Measurements from ENCODE around the gene SSPN.
A peak's percentile ranks its signal among the peaks of the same experiment; 100 is the strongest.

Gene SSPN

GRCh38 chr12:26187014-26187798 lies 8.2 kb upstream of the SSPN start:
- no peak for DNase-seq (ENCODE audit: low spot score)

- DNase-seq (ENCODE audit: low spot score) = no peak
Observed at GRCh38 chr12:26188127-26188526, 7.2 kb upstream of the SSPN start.

- DNase-seq (ENCODE audit: low spot score) = no peak
Observed at GRCh38 chr12:26188641-26189040, 6.7 kb upstream of the SSPN start.

DNA sequence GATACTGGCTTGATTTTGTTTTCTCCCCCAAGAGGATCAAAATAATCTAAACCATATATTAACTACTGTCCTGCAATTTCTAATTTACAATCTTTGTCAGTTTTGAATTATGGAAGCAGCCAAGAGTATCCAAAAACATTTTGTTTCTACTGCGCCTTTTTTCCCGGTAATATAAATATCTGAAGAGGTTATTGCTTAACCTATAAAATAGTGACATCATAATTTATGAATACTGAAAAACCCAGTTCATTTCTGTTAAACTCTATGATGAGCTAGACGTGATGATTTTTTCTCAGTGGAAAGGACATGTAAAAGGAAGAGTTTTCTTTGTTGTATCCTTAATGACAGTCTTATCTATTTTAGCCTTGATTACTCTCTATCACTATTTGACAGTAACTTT lies 3.2 kb upstream of the SSPN start:
- no peak for DNase-seq (ENCODE audit: low spot score)

DNA sequence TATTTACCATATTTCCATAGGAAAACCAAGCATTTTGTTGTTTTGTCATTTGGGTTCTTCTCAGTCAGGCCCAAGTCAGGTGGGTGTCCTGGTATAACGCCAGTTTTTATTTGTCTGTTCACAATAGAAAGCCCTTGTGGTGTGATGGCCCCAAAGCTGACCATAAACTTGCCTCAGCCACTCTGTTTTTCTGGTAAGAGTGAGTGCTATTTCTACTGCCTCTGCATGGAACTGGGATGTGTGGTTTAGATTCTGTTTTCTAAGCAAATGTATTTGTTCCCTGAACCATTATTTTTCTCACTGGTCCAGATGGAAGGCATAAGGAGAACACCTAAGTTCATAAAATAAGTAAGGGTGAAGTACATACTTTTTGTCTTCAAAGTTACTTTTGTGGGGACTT lies 1.8 kb upstream of the SSPN start:
- no peak for DNase-seq (ENCODE audit: low spot score)

DNA sequence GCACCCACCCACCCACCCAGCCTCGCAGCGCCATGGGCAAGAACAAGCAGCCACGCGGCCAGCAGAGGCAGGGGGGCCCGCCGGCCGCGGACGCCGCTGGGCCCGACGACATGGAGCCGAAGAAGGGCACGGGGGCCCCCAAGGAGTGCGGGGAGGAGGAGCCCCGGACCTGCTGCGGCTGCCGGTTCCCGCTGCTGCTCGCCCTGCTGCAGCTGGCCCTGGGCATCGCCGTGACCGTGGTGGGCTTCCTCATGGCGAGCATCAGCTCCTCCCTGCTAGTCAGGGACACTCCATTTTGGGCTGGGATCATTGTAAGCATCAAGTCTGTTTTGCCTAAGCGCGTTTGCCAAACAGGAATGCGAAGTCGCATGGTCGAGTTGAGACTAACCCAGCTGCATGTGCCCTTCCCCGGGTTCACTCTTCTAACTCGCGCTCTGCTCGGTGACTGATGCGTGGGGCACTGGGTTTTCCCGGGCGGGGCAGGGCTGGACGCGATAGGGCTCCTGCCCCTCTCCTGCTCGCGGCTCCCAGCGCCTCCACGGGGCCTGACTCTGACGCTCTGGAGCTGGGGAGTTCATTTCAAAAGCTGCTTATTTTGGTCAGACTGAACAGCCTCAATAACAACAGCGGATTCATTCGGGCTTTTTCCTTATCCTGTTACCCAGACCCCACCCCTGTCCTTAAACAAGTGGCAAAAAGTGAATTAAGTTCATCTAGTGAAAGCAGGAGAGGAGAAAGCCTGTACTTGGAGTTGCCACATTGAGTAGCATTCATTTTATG lies 458 bp downstream of the SSPN start:
- DNase-seq (ENCODE audit: low spot score) = peak; percentile 46

- DNase-seq (ENCODE audit: low spot score) = no peak
Observed at GRCh38 chr12:26196421-26196716, 996 bp downstream of the SSPN start.

DNA sequence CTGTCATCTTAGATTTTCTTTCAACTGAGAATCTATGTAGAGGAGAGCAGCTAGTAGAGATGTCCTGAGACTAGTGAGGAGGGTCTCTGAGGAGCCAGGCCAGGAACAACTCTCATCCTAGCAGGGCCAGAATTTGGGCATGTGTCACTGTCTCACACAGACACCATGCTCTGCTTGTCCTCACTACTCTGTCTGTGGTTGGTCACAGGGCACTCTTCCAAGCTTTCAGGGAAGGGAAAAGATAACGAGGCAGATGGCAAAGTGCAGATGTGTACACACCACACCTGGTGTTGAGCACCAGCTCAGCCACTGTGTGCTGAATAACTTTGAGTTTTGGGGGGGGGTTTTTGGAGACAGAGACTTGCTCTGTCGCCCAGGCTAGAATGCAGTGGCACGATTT lies 2.5 kb downstream of the SSPN start:
- DNase-seq (ENCODE audit: low spot score) = no peak

DNA sequence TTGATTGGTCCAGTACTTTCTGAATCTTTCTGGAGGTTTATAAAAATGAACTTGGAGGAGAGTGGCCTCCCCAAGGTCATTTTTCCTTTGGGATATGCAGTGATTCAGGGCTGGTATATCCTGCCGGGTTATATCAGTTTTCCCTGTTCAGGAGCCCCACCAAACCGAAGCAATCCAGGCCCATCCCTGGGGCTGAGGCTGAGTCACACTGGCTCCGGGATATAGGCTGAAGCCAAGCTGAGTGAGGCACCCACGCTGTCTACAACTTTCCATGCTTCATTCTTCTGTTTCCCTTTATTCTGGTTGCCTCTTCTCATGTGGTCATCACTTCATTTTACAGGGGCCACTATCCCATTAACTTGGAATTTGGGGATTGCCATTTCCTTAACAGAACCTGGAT lies 3.4 kb downstream of the SSPN start:
- no peak for DNase-seq (ENCODE audit: low spot score)

DNA sequence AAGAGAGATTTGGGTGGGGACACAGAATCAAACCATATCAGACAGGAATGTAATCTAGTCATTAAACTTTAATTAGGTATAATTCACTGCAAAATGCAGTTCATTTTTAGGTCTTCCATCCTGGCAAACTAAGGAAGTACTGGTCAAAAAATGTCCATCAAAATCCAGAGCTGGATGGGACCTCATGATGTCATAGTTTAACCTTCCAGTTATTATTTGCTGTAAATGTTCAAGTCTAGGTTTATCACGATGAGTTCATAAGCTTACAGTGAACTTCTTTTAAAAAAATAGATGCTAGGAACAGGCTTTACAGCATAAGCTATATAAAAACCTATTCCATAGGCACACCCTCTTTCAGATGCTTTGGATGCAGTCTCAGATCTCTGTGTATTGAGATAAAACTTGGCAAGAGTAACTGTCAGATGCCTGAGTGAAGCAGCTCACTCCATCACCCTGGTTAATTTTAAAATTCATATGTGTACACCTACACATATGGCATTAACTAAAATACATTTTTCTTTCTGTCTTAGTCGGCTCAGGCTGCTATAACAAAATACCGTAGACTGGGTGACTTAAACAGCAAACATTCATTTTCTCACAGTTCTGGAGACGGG lies 7.9 kb downstream of the SSPN start:
- no peak for DNase-seq (ENCODE audit: low spot score)

DNA sequence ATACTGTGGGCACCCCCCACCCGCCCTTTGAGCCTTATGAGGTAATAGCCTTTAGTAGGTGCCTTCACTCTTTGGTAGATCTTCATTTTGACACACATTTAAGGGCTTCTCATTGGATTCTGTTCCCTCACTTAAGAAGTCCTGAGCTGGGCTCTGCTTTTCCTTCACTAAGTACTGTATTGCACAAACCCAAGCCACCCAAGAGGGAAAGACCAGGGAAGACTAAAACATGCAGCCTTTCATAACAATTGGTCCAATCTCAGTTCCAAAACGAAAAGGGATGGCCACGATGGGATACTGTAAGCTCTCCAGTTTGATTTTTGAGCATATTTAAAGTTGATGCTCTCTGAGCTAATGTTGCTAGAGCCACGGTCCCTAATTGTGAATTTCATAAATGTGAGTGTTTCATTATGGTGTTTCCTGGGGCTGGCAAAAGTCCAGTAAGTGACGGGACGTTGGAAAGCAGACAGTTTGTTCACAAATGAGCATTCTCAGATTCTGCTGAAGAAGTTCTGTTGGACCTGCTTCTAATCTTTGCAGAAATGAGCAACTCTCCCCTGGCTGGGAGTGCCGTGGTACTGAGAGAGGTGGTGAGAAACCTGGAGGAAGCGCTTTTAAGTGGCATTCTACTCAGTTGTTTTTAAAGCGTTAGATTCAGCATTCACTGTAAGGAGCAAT lies 9.4 kb downstream of the SSPN start:
- DNase-seq (ENCODE audit: low spot score) = no peak

DNA sequence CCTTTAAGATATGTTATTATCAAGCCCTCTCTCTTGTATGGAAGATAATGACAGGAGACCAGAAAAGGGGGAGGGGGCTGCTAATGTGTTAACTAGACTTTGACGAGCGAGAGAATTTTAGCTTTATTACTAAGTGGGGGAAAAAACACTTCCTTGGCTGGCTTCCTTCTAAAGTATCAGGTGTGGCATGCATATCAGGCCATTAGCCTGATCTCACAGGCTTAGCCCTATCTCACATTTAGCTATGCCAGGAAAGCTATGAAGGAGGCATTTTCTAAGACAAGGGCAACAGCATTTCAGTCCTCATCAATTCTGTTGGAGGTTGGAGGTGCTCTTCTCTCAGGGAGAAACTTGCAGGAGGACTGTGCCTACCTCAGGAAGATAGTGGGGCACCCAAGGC lies 9.9 kb downstream of the SSPN start:
- no peak for DNase-seq (ENCODE audit: low spot score)

DNA sequence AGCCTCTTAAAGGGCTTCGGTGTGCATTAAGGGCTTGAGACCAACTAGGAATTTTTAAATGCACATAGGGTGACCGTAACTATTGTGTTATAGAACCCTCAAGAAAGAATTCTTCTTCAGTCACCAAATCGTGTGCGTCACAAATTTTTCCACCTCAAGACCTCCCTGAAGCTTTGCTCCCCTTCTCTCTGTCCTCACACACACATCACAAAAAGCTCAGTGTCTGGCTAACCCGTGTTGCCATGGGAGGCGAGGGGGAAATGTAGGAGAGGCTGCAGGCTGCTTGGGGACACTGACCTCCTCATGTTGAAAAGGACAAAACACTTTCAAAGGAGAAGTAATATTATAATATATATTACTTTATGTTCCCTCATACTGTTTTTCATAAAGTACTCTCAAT lies 10.6 kb downstream of the SSPN start:
- no peak for DNase-seq (ENCODE audit: low spot score)

- no peak for DNase-seq (ENCODE audit: low spot score)
Observed at GRCh38 chr12:26211331-26211730, 16.0 kb downstream of the SSPN start.

DNA sequence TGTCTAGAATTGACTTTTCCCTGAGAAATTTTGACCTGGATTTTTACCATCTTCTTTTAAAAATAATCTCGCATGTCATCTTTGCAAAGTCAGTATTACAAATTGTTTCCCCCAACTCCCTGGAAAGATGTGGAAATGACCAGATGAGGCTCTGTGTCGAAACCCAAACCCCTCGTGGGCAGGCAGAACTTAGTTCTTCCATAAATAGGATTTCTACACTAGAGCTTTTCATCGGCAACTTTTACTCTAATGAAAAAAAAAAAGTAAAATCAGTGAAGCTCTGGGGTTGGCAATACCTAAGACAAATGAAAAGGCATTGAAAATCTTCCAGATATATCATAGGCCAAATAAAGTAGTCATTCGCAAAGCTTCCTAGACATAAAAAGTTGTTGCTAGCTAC lies 17.0 kb downstream of the SSPN start:
- no peak for DNase-seq (ENCODE audit: low spot score)

DNA sequence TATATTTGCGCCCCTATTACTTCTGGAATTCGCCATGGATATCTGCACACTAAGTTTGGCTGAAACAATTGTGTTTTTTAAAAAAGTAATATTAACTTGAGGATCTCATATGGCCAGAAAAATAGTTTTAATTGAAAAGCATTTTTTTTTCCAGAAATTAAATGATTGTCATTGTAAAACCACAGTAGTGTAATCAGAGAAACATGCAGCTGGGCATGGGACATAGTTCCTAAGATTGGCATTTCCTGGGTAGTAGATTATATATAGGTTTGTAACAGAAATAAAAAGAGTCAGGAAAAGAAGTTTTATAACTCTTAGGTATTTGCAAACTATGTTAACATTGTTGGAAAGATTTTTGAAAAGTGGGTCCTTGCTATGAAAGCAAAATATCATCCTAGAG lies 17.6 kb downstream of the SSPN start:
- DNase-seq (ENCODE audit: low spot score) = no peak

DNA sequence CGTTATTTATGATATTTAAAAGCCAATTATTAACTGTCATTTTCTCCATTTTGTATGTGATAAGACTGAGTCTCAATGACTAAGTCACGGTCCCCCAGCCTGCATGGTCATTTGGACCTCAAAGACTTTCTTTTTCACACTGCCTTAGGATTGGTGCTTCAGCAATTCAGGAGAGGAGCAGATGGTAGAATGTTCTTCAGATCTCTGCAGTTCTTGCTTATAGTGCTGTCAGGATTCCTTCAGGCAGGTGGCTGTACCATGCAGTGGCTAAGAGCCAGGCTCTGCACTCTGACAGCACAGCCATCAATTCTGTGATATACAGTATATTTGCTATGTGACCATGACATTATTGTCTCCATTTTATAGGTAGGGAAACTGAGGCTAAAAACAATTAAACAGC lies 18.7 kb downstream of the SSPN start:
- no peak for DNase-seq (ENCODE audit: low spot score)

DNA sequence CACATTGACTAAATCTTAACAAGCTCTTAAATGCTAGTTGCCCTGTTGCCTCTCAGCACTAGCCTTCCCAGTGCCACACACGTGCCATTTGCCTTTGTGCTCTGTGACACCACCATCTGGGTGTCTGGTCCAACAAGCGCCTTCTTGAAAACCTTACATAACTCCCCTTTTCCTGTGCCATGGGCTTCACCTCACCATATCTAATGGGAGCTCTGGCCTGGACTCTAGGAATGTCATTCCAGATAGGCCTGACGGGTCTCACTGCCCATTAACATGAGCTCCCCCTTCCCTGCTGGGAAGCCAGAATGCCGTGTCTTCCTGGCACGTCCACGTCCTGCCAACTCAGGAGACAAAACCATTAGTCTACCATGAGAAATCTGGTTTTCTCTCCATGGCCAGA lies 24.4 kb downstream of the SSPN start:
- no peak for DNase-seq (ENCODE audit: low spot score)

- no peak for DNase-seq (ENCODE audit: low spot score)
Observed at GRCh38 chr12:26224657-26225056, 29.3 kb downstream of the SSPN start.

- no peak for DNase-seq (ENCODE audit: low spot score)
Observed at GRCh38 chr12:26226122-26226521, 30.7 kb downstream of the SSPN start.

- peak; percentile 23 for DNase-seq (ENCODE audit: low spot score)
Observed at GRCh38 chr12:26226629-26227360, 31.4 kb downstream of the SSPN start.

DNA sequence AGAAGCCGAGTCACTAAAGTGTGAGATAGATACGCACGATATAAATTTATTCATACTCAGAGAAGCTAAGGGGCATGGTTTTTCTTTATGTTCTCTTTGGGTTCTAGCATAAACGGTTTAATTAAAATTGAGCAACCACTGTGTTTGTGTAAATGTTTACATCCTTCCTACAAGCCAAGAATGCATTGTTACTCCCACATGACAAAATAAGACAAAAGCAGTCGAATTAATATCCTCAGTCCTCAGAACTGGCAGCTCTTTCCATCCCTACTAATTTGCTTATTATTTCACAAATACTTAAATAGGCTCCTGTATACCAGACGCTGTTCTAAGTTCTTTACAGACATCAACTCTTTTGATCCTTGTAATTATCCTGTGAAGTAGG lies 32.0 kb downstream of the SSPN start:
- no peak for DNase-seq (ENCODE audit: low spot score)
